Measurements from ENCODE around the gene PARP14. TPM values are rescaled to one million over a fixed set of nuclear protein-coding genes. Genes with fewer than 3 reads are reported as not detected.
"Not testable (repeated sequence)": the region's sequence is repeated elsewhere in the genome, so short reads cannot be mapped to it uniquely, and the experiment has no call there.

The PARP14 gene
- total RNA-seq, 1 experiment from 2014 or later = 21.8 TPM

- Histone ChIP-seq H3K36me3 (ENCODE audit: low read depth, low read length) (no peaks in the 10 kb centered on the region), H3K9me3 (ENCODE audit: low read length) (no peaks in the 10 kb centered on the region), H3K4me3 (ENCODE audit: low read length) (peak overlapping the region; percentile 94), H4K20me1 (ENCODE audit: low read length) (no peaks in the 10 kb centered on the region), H3F3A (ENCODE audit: low read length, unreplicated experiment) (no peaks in the 10 kb centered on the region), H3K9me2 (replicated peaks; ENCODE audit: low read length) (no peaks in the 10 kb centered on the region), H3K79me2 (ENCODE audit: low read length) (peaks cover 14% of the 10 kb centered on the region), H3K4me1 (ENCODE audit: insufficient read depth, low read length) (peaks cover 23% of the 10 kb centered on the region), H3K9ac (ENCODE audit: low read length) (peak overlapping the region; percentile 79), H3K4me2 (ENCODE audit: low read length) (peak overlapping the region; percentile 86), H3K27me3 (ENCODE audit: low read length) (no peaks in the 10 kb centered on the region), H2AFZ (ENCODE audit: low read length) (peak overlapping the region; percentile 99), H3K27ac (ENCODE audit: low read length) (no peak overlapping the region)
- no peak for ATAC-seq
- CTCF ChIA-PET = no interaction called here
- peak; percentile 15 for DNase-seq
- intact Hi-C loops (cut with micrococcal nuclease) = loop anchor here (2.0 to 5.0 kb wide), 2 partner anchors 111 to 374 kb away; partner anchors contain the start of gene HSPBAP1
- BruUV-seq (replicated peaks) = TSS peak; percentile 32
- POLR2A ChIA-PET (ENCODE audit: unreplicated experiment) = no interaction called here
- no peak for TF ChIP-seq EZH2 (IDR thresholded peaks at IDR 0.05; ENCODE audit: low read length, unreplicated experiment)
- no peak for TF ChIP-seq CTCF (conservative IDR thresholded peaks at IDR 0.05; ENCODE audit: low read depth, low read length)
- TF ChIP-seq EZH2phosphoT487 (IDR thresholded peaks at IDR 0.05; ENCODE audit: borderline replicate concordance, low read length) = no peak
Observed at GRCh38 chr3:122681284-122681973, 790 bp downstream of the PARP14 start.

- intact Hi-C loops (cut with micrococcal nuclease) = loop anchor here (2.0 to 5.0 kb wide), 2 partner anchors 111 to 375 kb away; partner anchors contain the start of gene HSPBAP1
- H3K4me2 ChIP-seq (ENCODE audit: low read length) = peak overlapping the region; percentile 86
- H3K79me2 ChIP-seq (ENCODE audit: low read length) = peaks cover 14% of the 10 kb centered on the region
- peak overlapping the region; percentile 79; the same call in 1 of the 2 replicates for H3K9ac ChIP-seq (ENCODE audit: low read length)
- H3K4me1 ChIP-seq (ENCODE audit: insufficient read depth, low read length) = peaks cover 23% of the 10 kb centered on the region
- H3K9me3 ChIP-seq (ENCODE audit: low read length) = no peaks in the 10 kb centered on the region
- no peaks in the 10 kb centered on the region for H4K20me1 ChIP-seq (ENCODE audit: low read length)
- no peaks in the 10 kb centered on the region for H3K27me3 ChIP-seq (ENCODE audit: low read length)
- H3K36me3 ChIP-seq (ENCODE audit: low read depth, low read length) = no peaks in the 10 kb centered on the region
- no peak overlapping the region for H3K27ac ChIP-seq (ENCODE audit: low read length)
- peak overlapping the region; percentile 94 for H3K4me3 ChIP-seq (ENCODE audit: low read length)
- DNase-seq (peak; percentile 43), ATAC-seq (no peak)
- peak overlapping the region; percentile 99 for H2AFZ ChIP-seq (ENCODE audit: low read length)
- no peaks in the 10 kb centered on the region for H3K9me2 ChIP-seq (replicated peaks; ENCODE audit: low read length)
- BruUV-seq (replicated peaks) = no TSS peak
- TF ChIP-seq EZH2 (IDR thresholded peaks at IDR 0.05; ENCODE audit: low read length, unreplicated experiment) = no peak
- no peak for TF ChIP-seq CTCF (conservative IDR thresholded peaks at IDR 0.05; ENCODE audit: low read depth, low read length)
- TF ChIP-seq EZH2phosphoT487 (IDR thresholded peaks at IDR 0.05; ENCODE audit: borderline replicate concordance, low read length) = no peak
- ChIA-PET POLR2A (ENCODE audit: unreplicated experiment) (no interaction called here), CTCF (no interaction called here)
- no peaks in the 10 kb centered on the region for H3F3A ChIP-seq (ENCODE audit: low read length, unreplicated experiment)
Observed at GRCh38 chr3:122681974-122682409, 1.4 kb downstream of the PARP14 start.

- intact Hi-C loops (cut with micrococcal nuclease) = loop anchor here (5.0 kb wide), 1 partner anchor 376 kb away; no protein-coding TSS in a partner anchor
- H3K4me2 ChIP-seq (ENCODE audit: low read length); ATAC-seq; POLR2A ChIA-PET (ENCODE audit: unreplicated experiment); BruUV-seq (replicated peaks); H3K9me2 ChIP-seq (replicated peaks; ENCODE audit: low read length); DNase-seq; H4K20me1 ChIP-seq (ENCODE audit: low read length); H3K36me3 ChIP-seq (ENCODE audit: low read depth, low read length); H3F3A ChIP-seq (ENCODE audit: low read length, unreplicated experiment); H3K4me3 ChIP-seq (ENCODE audit: low read length); H2AFZ ChIP-seq (ENCODE audit: low read length); H3K9ac ChIP-seq (ENCODE audit: low read length); H3K9me3 ChIP-seq (ENCODE audit: low read length); H3K27me3 ChIP-seq (ENCODE audit: low read length); H3K27ac ChIP-seq (ENCODE audit: low read length); CTCF ChIA-PET: not testable (repeated sequence)
- peaks cover 14% of the 10 kb centered on the region for H3K79me2 ChIP-seq (ENCODE audit: low read length)
- peaks cover 23% of the 10 kb centered on the region for H3K4me1 ChIP-seq (ENCODE audit: insufficient read depth, low read length)
Observed at GRCh38 chr3:122682778-122683411, 2.3 kb downstream of the PARP14 start.
